Central memory CD4-positive, alpha-beta T cell (primary cell): ENCODE results near the gene TMEM187.

Experiments used
- DNase-seq: peaks from one replicate; pipeline ENCODE4 v3.0.0; 2022

TMEM187 gene

DNA sequence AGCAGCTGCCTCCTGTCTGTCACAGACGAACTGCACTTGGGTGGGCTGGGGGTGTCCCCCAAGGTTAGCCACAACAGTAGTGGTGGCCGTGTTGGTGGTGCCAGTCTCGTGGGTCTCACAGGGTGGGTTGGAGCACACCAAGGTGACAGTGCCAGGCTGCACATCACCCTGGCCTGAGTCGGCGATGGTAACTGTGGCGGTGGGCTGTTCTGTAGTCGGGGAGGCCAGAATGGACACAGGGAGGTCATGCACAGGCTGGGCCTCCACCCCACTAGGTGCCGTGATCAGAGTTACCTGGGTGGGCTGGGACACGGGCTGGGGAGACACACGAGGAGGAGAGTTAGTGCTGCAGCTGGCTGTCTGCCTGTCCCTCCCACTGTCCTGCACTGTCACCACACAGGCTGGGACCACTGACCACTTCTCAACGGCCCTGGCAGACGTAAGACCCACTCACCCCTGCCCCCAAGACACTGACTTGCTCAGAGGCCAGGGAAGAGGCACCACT, 17.3 kb upstream of the TMEM187 start:
- no peak for DNase-seq

GRCh38 chrX:153956044-153956907, 16.3 kb upstream of the TMEM187 start:
- DNase-seq: no peak

DNA sequence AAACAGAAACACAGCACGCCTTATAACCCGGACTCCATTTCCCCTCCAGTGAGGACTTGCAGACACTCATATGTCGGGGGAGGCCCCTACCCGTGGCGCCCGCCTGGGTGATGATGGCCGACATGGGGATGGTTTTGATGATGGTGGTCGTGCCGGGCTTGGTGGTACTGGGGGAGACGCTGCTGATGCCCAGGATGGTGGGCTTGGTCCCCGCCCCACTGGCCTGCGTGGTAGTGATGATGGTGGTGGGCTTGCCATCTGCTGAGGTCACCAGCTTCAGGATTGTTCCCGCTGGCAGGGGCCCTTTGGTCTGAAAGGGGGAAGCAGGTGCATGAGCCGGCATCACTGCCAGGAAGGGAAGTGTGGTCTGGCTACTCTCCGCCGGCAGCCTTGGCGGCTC, 15.3 kb upstream of the TMEM187 start:
- no peak for DNase-seq

DNA sequence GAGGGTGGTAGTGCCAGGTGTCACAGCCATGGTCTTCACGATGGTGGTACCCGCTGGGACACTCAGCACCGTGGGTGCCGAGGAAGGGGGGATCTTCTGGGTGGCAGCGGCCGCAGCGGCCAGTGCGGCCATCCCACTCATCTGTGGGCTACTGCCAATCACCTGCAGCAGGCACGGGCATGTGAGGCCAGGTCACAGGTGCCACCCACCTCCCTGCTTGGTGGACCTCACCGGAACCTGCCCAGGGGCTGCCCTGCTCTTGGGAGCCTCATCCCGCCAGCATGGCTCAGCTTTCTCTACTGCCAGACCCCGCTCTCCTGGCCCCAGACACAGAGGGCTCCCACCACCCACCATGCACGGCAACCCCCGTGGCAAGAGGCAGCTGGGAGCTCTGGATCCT, 13.9 kb upstream of the TMEM187 start:
- no peak for DNase-seq

GRCh38 chrX:153959649-153960048, 12.9 kb upstream of the TMEM187 start:
- no peak for DNase-seq

DNA sequence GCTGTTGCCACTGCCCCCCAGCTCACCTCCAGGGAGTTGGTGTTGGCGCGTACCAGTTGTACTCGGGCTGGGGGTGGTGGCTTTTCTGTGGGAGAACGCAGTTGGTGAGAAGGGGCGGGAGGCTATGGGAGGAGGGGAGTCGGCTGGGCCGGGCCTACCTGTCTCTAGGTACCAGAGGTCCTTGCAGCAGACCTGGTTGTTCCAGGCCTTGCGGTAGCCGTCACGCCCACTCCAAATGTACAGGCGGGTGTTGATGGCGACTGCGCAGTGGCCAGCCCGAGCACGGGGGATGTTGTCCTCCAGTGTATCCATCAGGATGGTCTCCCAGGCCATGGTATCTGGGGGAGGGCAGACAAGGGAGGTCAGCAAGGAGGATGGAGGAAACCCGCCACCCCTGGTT, 12.5 kb upstream of the TMEM187 start:
- no peak for DNase-seq

DNA sequence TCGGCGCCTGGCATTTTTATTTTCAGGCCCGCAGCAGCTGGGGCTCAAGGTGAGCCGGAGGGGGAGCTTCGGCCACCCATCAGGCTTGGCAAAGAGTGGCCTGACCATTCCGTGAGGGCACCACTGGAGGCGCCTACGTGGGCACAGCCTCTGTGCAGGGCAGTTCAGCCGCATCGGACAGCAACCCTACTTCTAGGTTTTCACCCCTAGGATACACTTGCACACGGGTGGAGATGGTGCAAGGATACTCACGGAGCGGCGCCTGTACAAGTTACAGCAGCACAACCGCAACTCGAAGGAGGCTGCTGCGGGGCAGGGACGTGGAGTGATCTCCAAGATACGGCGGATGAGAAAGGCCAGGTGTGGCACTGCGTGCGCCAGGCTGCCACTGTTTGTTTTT, 11.8 kb upstream of the TMEM187 start:
- DNase-seq: no peak

GRCh38 chrX:153961292-153961691, 11.3 kb upstream of the TMEM187 start:
- DNase-seq: no peak

DNA sequence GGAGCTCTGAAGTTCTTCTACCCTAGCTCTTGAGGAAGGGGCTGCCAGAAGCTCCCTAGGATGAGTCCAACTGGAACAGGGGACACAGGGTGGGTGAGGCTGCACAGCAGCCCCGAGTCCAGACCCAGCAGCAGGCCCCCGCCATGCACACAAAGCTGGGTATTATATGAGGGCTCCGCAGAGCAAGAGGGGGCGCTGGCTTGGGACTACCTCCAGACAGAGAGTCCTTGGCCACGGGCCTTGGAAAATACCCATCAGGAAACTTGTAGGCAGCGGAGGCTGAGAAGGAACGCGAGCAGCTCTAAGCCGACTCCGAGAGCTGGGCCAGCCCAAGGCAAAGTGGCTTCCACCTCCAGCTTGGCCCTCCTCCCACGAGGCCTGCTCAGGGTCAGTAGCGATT, 9.0 kb upstream of the TMEM187 start:
- DNase-seq: no peak

- DNase-seq: no peak
These were observed 8.4 kb upstream of the TMEM187 start for GRCh38 chrX:153964105-153964504.

- DNase-seq: no peak
These were observed 7.1 kb upstream of the TMEM187 start for GRCh38 chrX:153965406-153965805.

DNA sequence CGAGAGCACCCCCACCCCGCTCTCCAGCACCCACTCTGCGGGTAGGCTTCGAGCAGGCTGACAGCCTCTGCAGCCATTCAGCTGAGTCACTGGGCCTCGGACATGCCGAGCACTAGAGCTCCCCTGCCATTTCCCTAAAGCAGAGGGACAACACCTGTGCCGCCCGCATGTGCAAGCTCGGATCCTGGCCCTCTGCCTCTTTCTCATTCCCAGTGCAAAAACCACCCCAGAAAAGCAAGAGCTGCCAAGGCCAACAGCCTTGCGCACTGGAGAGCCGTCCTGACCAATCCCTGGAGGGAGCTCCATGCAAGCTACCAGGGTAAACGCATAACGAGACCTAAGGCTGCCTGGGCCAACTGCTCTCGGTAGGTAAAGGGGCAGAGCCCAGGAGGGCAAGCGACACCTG, 6.3 kb upstream of the TMEM187 start:
- DNase-seq: no peak

GRCh38 chrX:153966841-153967535, 5.6 kb upstream of the TMEM187 start:
- no peak for DNase-seq

DNA sequence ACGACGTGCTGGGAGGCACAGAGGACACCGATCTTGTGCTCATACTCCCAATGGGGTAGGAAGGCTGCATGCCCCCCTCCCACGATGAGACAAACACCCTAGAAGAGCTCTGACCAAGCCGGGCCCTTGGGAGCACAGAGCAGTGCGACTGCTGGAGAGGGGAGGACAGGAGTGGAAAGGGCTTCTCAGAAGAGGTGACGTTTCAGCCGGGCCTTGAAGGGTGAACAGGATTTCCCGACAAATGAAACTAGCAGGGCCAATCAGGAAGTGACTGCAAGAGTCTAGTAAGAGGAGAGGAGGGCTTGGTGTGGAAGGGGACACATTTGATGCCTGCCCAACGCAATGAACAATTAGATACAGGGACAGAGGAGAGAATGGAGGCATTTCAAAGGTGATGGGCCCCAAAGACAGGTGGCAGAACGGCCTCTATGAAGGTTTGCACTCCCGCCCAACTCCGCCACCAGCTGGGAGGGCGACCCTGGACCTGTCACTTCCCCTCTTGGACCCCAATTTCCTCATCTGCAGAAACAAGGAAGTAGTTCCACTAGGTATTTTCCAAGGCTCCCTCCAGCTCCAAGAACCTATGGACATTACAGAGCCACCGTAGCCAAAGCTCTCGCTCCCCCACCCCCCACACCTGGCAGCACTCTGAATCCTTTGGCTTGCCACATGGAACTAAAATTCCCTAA, 4.9 kb upstream of the TMEM187 start:
- DNase-seq: peak; percentile 52

DNA sequence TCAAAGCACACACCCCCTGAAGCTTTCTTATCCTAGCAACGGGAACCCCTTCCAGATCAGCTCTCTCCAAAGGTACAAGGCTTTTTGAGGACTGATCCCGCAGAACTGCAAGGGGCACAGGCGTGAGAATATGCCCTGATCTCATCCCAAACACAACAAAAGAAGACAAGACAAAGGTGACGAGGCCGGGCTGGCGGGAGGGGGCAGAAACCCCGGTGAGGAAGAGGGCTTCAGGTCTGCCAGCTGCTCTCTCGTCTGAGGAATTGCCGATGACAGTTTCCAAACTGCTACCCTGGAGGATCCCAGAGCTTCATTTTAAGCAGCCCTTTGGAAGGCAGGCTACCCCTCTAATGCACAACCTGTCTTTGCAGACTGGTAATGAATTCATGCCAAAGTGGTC, 4.3 kb upstream of the TMEM187 start:
- no peak for DNase-seq

DNA sequence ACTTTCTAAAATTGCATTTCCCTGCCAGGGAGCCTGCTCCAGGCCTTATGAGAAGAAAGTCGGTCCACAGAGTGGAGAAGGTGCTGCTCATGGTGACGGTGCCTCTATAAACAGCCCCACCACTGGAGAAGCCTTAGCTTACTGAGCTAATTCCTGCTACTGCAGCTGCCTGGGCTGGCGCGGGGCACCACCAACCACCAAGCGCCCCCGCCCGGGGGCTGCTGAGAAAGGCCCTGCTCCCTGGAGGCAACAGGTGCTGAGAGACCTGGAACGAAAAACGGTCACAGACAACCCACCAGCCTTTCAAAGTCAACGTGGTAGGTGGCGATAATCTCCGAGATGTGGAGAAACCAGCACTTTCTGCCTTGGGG, 3.8 kb upstream of the TMEM187 start:
- peak; percentile 41 for DNase-seq

- DNase-seq: no peak
These were observed 3.2 kb upstream of the TMEM187 start for GRCh38 chrX:153969125-153969903.

- DNase-seq: peak; percentile 24
These were observed 2.6 kb upstream of the TMEM187 start for GRCh38 chrX:153969904-153970356.

DNA sequence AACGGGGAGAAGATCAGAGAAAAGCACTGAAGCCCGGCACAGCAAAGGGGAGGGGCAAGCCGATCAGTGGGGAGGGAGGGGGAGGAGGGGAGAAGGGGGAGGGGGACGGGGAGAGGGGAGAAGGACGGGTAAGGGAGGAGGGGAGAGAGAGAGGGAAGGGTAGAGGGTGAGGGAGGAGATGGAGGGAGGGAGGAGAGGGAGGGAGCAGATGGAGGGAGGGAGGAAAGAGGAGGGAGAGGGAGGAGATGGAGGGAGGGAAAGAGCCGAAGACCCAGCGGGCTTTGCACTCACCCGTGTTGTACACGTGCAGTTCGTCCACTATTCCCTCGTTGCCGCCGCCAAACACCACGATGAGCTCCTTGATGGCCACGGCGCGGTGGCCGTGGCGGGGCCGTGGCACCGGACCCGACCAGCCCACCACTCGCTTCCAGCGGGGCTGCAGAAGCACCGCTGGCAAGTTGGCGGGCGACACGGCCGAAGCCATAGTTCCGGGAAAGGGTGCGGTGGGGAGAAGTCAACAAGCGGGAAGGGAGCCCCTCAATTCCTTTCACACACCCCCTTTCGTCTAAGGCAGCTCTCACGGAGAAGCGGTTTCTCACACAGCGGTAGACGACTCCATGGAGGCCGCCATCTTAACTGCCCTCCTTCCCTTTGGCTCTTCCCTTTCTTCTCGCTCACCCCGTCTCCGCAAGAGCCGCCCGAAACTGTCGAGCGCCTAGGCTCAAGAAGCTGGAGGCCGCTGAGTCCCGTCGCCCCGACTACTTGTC, 2.0 kb upstream of the TMEM187 start:
- DNase-seq: no peak

DNA sequence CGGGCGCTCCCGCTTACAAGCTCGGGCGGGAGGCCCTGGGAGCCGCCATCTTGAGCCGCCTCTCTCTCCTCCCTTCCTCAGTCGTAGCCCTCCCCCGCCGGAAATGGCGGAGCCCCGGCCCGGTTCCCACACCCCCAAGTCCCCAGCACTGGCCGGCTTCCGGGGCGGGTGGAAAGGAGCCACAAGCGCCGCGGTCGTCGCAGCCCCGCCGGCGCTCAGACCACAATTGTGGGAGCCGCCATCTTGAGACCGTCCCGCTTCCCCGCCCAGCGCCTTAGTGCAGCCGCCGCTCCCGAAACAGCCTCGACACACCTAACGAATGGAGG, 1.5 kb upstream of the TMEM187 start:
- peak; percentile 91 for DNase-seq

DNA sequence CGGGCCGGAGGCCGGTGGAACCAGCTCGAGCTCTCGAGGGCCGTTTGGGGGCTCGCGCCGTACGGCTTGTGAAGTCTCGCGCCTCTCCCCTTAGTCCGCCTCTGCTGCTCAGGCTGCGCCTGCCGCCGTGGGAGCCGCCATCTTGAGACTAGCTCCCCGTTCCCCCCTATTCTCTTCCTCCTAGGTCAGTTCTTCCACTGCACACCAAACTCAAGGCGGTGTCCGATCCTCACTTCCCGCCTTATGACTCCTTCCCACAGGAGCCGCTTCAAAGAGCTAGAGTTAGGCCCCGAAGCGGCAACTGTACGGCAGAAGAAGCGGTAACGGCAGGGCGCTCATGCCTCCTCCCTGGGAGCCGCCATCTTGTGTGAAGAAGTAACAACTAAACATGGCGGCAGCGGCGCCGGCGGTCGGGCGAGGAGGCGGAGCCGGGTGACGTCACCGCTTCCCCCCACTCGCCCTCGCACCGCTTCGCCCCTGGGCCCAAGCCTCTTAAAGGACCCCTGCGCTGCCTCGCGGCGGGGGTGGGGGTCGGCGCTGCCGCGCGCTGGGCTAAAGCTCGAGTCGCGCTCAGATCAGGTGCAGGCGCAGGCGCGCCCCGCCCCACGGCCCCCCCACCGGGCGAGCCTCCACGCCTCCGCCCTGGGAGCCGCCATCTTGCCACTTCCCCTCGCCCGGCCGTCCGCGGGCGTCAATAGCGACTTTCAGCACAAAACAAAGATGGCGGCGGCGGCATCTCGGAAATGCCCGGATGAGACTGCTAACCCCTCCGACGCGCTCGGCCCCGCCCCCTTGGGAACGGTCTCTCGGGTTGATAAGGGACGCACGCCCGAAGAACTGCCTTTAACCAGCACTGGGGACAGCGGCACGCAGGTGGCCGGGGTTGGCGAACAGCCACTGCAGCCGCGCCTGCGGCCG, 845 bp upstream of the TMEM187 start, which contains the start of gene HCFC1:
Gene HCFC1 (minus strand): TSS at position 369 of the 918 bp plus-strand sequence. CDS start 978 bp downstream, outside the sequence.
- peak; percentile 94 for DNase-seq
